ENCODE measurements around the gene PACS2. TPM values are rescaled to one million over a fixed set of nuclear protein-coding genes. Genes with fewer than 3 reads are reported as not detected.
"Not testable (repeated sequence)": the region's sequence is repeated elsewhere in the genome, so short reads cannot be mapped to it uniquely, and the experiment has no call there.

PACS2 gene
- total RNA-seq, 1 donor from 2014 or later: 67.7 TPM

GRCh38 chr14:105348945-105349699, 34.6 kb downstream of the PACS2 start:
- no peak for DNase-seq (ENCODE audit: low read depth)

DNA sequence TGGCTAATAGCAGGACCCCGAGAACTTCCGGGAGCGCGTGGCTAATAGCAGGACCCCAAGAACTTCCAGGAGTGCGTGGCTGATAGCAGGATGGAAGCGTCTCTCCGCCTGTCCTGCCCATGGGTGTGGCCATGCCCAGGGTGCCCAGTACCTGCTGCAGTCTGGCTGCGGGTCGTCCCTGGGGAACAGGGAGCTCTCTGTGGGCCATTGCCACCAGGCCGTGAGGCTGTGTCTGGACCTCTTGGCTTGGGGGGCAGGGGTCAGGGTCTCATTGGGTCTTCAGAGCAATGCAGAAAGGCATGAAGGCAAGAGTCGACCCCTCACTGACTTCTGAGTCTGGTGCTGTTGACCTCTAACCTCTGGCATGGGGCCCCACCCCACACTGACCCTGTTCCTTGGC, 35.4 kb downstream of the PACS2 start:
- DNase-seq (ENCODE audit: low read depth): no peak

DNA sequence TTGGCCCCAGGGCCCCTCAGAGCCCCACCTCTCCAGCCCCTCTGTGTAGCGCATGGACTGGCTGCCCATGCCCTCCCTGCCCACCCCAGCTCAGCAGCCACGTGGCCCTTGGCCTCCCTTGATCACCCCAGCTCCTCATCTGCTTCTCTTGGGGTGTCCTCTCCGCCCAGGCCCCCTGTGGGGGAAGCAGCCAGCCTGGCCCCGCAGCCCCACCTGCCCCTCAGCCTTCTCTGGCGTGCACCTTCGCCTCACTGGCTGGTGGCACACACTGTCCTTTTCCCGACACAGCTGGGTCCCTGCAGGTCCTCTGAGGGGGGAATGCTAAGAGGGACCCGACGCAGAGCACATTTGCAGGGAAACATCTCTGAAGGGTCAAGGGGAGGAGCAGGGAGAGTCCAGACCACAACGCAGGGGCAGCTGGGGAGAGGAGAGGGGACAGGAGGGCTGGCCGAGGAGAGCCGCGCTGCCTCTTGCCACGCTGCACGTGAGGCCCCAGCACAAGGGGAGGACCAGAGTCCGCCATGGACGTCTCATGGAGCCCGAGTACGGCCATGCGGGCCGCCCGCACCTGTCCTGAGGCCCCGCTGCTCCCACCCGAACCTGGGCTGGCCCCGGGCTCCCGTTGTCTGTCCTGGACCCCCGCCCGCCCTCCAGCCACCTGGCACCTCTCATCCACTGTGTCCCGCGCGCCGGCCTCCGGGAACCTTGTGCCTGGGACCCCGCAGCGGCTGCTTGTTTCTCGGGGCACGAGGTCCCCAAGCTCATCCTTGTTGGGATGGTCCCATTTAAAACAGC, 36.1 kb downstream of the PACS2 start:
- DNase-seq (ENCODE audit: low read depth): no peak

DNA sequence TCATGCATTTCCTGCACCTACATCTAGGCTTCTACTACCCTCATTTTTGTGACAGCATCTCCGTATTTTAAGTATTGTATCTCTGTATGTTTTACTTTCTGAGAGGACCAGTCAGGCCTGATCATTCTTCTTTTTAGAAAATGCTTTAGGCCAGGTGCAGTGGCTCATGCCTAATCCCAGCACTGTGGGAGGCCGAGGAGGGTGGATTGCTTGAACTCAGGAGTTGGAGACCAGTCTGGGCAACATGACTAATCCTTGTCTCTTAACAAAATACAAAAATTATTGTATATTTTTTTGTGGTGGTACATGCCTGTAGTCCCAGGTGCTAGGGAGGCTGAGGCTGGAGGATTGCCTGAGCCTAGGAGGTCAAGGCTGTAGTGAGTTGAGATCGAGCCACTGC, 36.9 kb downstream of the PACS2 start:
- DNase-seq (ENCODE audit: low read depth): no peak

GRCh38 chr14:105351920-105352851, 37.6 kb downstream of the PACS2 start:
- peak; percentile 88 for DNase-seq (ENCODE audit: low read depth)

GRCh38 chr14:105353136-105353535, 38.6 kb downstream of the PACS2 start:
- DNase-seq (ENCODE audit: low read depth): no peak

- no peak for DNase-seq (ENCODE audit: low read depth)
Observed at GRCh38 chr14:105354541-105354940, 40.0 kb downstream of the PACS2 start.

- no peak for DNase-seq (ENCODE audit: low read depth)
Observed at GRCh38 chr14:105355049-105355575, 40.6 kb downstream of the PACS2 start.

GRCh38 chr14:105355850-105356604, 41.5 kb downstream of the PACS2 start:
- DNase-seq (ENCODE audit: low read depth): no peak

GRCh38 chr14:105356927-105357326, 42.4 kb downstream of the PACS2 start:
- no peak for DNase-seq (ENCODE audit: low read depth)

DNA sequence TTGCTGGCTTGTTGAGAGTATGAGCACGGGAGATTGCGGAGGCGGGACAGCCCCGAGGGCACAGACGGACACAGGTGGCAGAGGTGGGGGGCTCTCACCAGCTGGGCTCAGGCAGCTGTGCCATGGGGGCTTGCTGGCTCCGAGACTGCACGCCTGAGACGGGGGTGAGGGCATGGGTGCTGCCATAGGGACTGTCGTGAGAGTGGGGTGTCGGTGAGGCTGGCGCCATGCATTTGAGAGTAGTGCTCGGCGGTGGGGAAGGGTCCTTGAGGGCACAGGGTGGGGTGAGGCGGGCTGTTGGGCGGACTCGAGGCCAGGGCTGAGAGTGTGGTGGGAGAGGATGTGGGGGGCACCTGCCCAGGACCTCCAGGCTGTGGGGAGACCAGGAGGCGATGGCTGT, 43.1 kb downstream of the PACS2 start:
- DNase-seq (ENCODE audit: low read depth): no peak

GRCh38 chr14:105358140-105358846, 43.7 kb downstream of the PACS2 start:
- no peak for DNase-seq (ENCODE audit: low read depth)

DNA sequence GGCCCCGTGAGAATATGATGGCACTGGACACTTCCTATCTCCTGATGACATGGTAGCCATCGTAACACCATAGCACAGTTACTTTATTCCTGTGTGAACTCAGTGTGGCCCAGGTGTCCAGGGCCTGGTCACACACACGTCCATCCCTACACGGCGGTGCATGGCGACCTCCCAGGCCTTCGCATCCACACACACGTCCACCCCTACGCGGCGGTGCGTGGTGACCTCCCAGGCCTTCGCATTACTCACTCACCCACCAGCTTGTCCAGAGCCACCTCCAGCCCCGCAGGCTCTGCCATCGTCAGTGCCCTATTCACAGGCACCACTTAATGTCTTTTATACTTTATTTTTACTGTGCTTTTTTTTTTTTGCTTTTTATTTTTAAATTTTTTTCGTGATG, 44.4 kb downstream of the PACS2 start:
- DNase-seq (ENCODE audit: low read depth): no peak

GRCh38 chr14:105361412-105361811, 46.9 kb downstream of the PACS2 start:
- not testable (repeated sequence) for DNase-seq (ENCODE audit: low read depth)

GRCh38 chr14:105363847-105364708, 49.5 kb downstream of the PACS2 start:
- no peak for DNase-seq (ENCODE audit: low read depth)

DNA sequence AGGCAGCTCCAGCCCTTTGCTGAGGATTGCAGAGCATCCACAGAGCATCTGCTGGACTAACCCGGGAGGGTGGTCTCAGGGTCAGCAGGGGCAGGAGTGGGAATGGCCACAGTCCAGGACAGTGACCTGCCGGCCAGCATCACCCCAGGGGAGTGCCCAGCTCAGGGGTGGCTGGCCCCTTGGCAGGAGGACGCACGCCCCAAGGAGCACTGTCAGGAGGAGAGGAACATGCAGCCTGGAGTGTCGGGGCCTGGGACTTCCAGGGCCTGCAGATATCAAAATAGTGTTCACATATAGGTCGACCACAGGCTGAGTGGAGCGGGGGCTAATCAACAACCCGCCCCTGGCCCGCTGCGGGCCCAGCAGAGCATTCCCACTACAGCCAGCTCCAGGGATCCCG, 50.6 kb downstream of the PACS2 start:
- DNase-seq (ENCODE audit: low read depth): no peak

DNA sequence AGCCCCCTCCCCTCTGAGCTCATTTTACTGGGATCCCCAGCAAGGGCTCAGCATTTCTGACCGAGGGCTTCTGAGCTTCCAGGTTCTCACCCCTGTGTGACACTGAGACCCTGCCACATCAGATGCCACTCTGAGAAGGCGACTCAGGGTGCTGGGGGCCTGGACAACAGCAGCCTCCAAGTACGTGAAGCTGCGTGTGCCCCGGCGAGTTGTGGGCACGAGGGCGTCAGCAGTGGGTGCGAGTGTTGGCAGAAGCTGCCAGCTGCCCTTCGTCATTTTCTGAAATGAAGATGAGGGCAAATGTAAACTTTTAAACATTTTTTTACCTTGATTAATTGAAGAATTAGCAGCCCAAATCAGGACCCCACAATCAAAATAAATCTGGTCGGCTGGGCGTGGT, 51.1 kb downstream of the PACS2 start:
- DNase-seq (ENCODE audit: low read depth): no peak

- DNase-seq (ENCODE audit: low read depth): no peak
Observed at GRCh38 chr14:105366386-105367074, 52.0 kb downstream of the PACS2 start.

Data from renal cortical epithelial cell (primary cell).